K562 (cell line): ENCODE data around the gene CHRNB1. TPM values are rescaled to one million over a fixed set of nuclear protein-coding genes. Genes with fewer than 3 reads are reported as not detected.
A peak's percentile ranks its signal among the peaks of the same experiment; 100 is the strongest.

Experiments
- CBX8 ChIP-seq: fragments of 200-600 bp; sonication (generic); IDR thresholded peaks from 2 replicates; pipeline ENCODE4 v1.6.1; 2012; ENCODE audit warnings: borderline replicate concordance, mixed run types, low read depth, mild to moderate bottlenecking, moderate library complexity, mixed read lengths, low read length, control low read depth, inconsistent platforms; ENCODE audit not compliant: poor library complexity, severe bottlenecking; ENCODE audit errors: extremely low read depth
- CCNT2 ChIP-seq: IDR thresholded peaks from 2 replicates; pipeline ENCODE4 v1.6.1; 2011; ENCODE audit warnings: borderline replicate concordance, low read depth, mild to moderate bottlenecking, moderate library complexity, mixed read lengths, low read length; ENCODE audit not compliant: insufficient read length; ENCODE audit errors: extremely low read depth
- ESRRA ChIP-seq: fragments of 450-650 bp; IDR thresholded peaks from 2 replicates; pipeline ENCODE4 v1.6.1; 2014; ENCODE audit warnings: low read depth, mild to moderate bottlenecking, moderate library complexity, borderline replicate concordance
- KAT8 ChIP-seq: fragments of 450-650 bp; IDR thresholded peaks from 2 replicates; pipeline ENCODE4 v1.6.1; 2016; ENCODE audit warnings: low read depth, mild to moderate bottlenecking
- KDM4B ChIP-seq, 2 experiments: fragments of 450-650 bp in 1 of 2; sonication (generic) in 1 of 2; IDR thresholded peaks; 2 replicates each; pipeline ENCODE4 v1.6.1; 2016 to 2017; ENCODE audit warnings: borderline replicate concordance in 2 of 2, antibody characterized with exemption in 1 of 2, low read depth in 1 of 2, mild to moderate bottlenecking in 1 of 2
- POLR3A ChIP-seq: IDR thresholded peaks from 2 replicates; pipeline ENCODE4 v1.6.1; 2011; ENCODE audit warnings: borderline replicate concordance, mild to moderate bottlenecking, moderate library complexity; ENCODE audit not compliant: insufficient read length, insufficient read depth; ENCODE audit errors: extremely low read depth
- SRSF9 ChIP-seq: fragments of 200-400 bp; formaldehyde crosslinking; IDR thresholded peaks from 2 replicates; pipeline ENCODE4 v1.6.1; 2017; ENCODE audit warnings: low read depth, low read length, borderline replicate concordance
- TEAD4 ChIP-seq, 2 experiments: sonication (generic) in 1 of 2; formaldehyde crosslinking in 1 of 2; IDR thresholded peaks; 2 replicates each; pipeline versions ENCODE4 v1.6.1 to v1.8.0; 2012 to 2022; ENCODE audit warnings: borderline replicate concordance in 1 of 2, inconsistent platforms in 1 of 2, low read length in 1 of 2, mild to moderate bottlenecking in 1 of 2, missing genetic modification reagents in 1 of 2
- ZNF263 ChIP-seq: sonication (generic); formaldehyde crosslinking; IDR thresholded peaks from 2 replicates; pipeline ENCODE4 v1.8.0; 2022; ENCODE audit warnings: mild to moderate bottlenecking, missing genetic modification reagents, borderline replicate concordance
- ZNF316 ChIP-seq: fragments of 450-650 bp; IDR thresholded peaks from 2 replicates; pipeline ENCODE4 v1.6.1; 2016
- ZNF347 ChIP-seq: fragments of 450-650 bp; formaldehyde crosslinking; IDR thresholded peaks from 2 replicates; pipeline ENCODE4 v1.4.0; 2020; ENCODE audit warnings: low read depth, mild to moderate bottlenecking, moderate library complexity
- ZNF41 ChIP-seq: fragments of 250-450 bp; sonication (Bioruptor Pico); conservative IDR thresholded peaks from 2 replicates; pipeline ENCODE4 v1.4.0; 2020; ENCODE audit warnings: mild to moderate bottlenecking
- polyA plus RNA-seq, 8 experiments: library from polyadenylated mRNA; depleted of rRNA in 4 of 8; stranded (reverse) in 5 of 8; unstranded in 3 of 8; fragments of >200 nt; fragmentation: Nextera tagmentation in 2 of 8; fragmentation: Illumina TruSeq in 1 of 8; extraction: Ambion mirVana in 2 of 8; extraction: Trizol in 1 of 8; gene quantifications; 2 replicates each; pipeline versions ENCODE4 v1.2.1 to v1.2.3, GENCODE V29; 2011 to 2014; ENCODE audit warnings: inconsistent platforms in 1 of 8, missing spikeins in 1 of 8
- total RNA-seq, 7 experiments: library from RNA; depleted of rRNA in 6 of 7; stranded (reverse); fragments of >200 nt in 6 of 7; fragmentation: Illumina TruSeq in 2 of 7; extraction: Trizol in 2 of 7; gene quantifications; 2 replicates each; pipeline versions ENCODE4 v1.2.1 to v1.2.3, GENCODE V29; 2011 to 2021; ENCODE audit warnings: low replicate concordance in 1 of 7
- TF ChIP-seq, protein P1 (sequence below), 2 experiments: fragments of 450-650 bp in 1 of 2; sonication (generic) in 1 of 2; formaldehyde crosslinking in 1 of 2; IDR thresholded peaks in 1 of 2; conservative IDR thresholded peaks in 1 of 2; 2 replicates each; pipeline versions ENCODE4 v1.6.1 to v1.8.1; 2016 to 2023; ENCODE audit warnings: mild to moderate bottlenecking in 2 of 2, moderate library complexity in 2 of 2, inconsistent platforms in 1 of 2, missing genetic modification reagents in 1 of 2
- TF ChIP-seq, protein P2 (sequence below), 2 experiments: IDR thresholded peaks; 2 replicates each; pipeline ENCODE4 v1.6.1; 2012; ENCODE audit warnings: improper control_type of control experiment in 2 of 2, low read depth in 2 of 2, low read length in 2 of 2, borderline replicate concordance in 1 of 2
- TF ChIP-seq, protein P3 (sequence below): sonication (generic); formaldehyde crosslinking; IDR thresholded peaks from 2 replicates; pipeline ENCODE4 v1.8.0; 2022; ENCODE audit warnings: mild to moderate bottlenecking, missing genetic modification reagents
- TF ChIP-seq, protein P4 (sequence below): fragments of 450-650 bp; formaldehyde crosslinking; IDR thresholded peaks from 2 replicates; pipeline ENCODE4 v1.4.0; 2022; ENCODE audit warnings: missing genetic modification characterization
- TF ChIP-seq, protein P5 (sequence below): sonication (generic); formaldehyde crosslinking; IDR thresholded peaks from 2 replicates; pipeline ENCODE4 v1.8.1; 2023; ENCODE audit warnings: mild to moderate bottlenecking, missing genetic modification reagents

The CHRNB1 gene
- total and polyA plus RNA-seq, 9 of the 15 experiments (the other 6 are each of a cell fraction or from before 2014, with no cell fraction given) = 4.7 to 12.3 (median 6.8) TPM

DNA sequence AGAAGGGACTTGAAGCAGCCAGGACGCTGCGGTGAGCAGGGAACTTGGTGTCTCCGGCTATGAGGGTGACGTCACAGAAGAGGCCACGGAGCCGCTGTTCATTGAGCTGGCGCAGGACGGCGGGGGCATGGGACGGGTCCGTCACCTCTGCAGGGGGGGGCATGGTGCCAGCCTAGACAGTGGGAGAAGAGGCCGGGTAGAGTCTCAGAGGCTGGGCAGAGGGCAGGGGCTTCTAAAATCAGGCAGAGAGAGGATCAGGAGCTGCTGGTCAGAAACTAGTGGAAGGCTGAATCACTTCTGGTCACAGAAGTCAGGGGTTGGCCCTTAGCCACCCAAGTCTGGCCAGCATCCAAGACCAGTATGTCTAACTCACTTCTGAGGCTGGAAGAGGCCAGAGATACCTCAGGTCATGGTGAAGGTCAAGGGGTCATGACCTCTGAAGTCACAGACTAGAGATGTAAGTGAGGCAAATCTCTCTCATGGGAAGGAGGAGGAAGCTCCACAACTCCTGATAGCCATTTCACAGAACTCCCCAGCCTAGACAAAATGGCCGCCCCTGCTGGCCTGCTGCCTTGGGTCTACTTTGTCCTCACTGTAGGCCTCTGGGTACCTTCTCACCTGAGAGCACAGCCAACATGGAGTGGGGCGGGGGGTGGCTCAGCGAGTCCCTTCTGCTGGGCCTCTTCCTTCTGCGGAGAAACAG, 21.9 kb downstream of the CHRNB1 start (continued):
- no peak for TF ChIP-seq ZNF347 (CRISPR knock-in tag)
- no peak for TF ChIP-seq ZNF41
- TF ChIP-seq, protein P1, sequence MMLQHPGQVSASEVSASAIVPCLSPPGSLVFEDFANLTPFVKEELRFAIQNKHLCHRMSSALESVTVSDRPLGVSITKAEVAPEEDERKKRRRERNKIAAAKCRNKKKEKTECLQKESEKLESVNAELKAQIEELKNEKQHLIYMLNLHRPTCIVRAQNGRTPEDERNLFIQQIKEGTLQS (IDR thresholded peaks at IDR 0.05) = peak; percentile 23; the same call in 1 of the 2 replicates
- TF ChIP-seq, protein P1 (CRISPR knock-in tag; conservative IDR thresholded peaks at IDR 0.05) = no peak
- peak; percentile 99 for TF ChIP-seq ESRRA
- TF ChIP-seq, protein P2, sequence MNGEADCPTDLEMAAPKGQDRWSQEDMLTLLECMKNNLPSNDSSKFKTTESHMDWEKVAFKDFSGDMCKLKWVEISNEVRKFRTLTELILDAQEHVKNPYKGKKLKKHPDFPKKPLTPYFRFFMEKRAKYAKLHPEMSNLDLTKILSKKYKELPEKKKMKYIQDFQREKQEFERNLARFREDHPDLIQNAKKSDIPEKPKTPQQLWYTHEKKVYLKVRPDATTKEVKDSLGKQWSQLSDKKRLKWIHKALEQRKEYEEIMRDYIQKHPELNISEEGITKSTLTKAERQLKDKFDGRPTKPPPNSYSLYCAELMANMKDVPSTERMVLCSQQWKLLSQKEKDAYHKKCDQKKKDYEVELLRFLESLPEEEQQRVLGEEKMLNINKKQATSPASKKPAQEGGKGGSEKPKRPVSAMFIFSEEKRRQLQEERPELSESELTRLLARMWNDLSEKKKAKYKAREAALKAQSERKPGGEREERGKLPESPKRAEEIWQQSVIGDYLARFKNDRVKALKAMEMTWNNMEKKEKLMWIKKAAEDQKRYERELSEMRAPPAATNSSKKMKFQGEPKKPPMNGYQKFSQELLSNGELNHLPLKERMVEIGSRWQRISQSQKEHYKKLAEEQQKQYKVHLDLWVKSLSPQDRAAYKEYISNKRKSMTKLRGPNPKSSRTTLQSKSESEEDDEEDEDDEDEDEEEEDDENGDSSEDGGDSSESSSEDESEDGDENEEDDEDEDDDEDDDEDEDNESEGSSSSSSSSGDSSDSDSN (IDR thresholded peaks at IDR 0.05; ENCODE audit: borderline replicate concordance in 1 of 2, low read depth in 2 of 2, low read length in 2 of 2) = no peak
- TF ChIP-seq, protein P3, sequence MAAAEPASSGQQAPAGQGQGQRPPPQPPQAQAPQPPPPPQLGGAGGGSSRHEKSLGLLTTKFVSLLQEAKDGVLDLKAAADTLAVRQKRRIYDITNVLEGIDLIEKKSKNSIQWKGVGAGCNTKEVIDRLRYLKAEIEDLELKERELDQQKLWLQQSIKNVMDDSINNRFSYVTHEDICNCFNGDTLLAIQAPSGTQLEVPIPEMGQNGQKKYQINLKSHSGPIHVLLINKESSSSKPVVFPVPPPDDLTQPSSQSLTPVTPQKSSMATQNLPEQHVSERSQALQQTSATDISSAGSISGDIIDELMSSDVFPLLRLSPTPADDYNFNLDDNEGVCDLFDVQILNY = no peak
- TF ChIP-seq, protein P4, sequence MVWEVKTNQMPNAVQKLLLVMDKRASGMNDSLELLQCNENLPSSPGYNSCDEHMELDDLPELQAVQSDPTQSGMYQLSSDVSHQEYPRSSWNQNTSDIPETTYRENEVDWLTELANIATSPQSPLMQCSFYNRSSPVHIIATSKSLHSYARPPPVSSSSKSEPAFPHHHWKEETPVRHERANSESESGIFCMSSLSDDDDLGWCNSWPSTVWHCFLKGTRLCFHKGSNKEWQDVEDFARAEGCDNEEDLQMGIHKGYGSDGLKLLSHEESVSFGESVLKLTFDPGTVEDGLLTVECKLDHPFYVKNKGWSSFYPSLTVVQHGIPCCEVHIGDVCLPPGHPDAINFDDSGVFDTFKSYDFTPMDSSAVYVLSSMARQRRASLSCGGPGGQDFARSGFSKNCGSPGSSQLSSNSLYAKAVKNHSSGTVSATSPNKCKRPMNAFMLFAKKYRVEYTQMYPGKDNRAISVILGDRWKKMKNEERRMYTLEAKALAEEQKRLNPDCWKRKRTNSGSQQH = no peak
- TF ChIP-seq CCNT2 = no peak
- TF ChIP-seq TEAD4 (IDR thresholded peaks at IDR 0.05; ENCODE audit: low read length) = peak; percentile 72
- no peak for TF ChIP-seq TEAD4 (CRISPR knock-in tag; IDR thresholded peaks at IDR 0.05; ENCODE audit: borderline replicate concordance)
- TF ChIP-seq, protein P5, sequence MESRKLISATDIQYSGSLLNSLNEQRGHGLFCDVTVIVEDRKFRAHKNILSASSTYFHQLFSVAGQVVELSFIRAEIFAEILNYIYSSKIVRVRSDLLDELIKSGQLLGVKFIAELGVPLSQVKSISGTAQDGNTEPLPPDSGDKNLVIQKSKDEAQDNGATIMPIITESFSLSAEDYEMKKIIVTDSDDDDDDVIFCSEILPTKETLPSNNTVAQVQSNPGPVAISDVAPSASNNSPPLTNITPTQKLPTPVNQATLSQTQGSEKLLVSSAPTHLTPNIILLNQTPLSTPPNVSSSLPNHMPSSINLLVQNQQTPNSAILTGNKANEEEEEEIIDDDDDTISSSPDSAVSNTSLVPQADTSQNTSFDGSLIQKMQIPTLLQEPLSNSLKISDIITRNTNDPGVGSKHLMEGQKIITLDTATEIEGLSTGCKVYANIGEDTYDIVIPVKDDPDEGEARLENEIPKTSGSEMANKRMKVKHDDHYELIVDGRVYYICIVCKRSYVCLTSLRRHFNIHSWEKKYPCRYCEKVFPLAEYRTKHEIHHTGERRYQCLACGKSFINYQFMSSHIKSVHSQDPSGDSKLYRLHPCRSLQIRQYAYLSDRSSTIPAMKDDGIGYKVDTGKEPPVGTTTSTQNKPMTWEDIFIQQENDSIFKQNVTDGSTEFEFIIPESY (CRISPR knock-in tag) = no peak
- TF ChIP-seq ZNF263 (CRISPR knock-in tag) = no peak
- TF ChIP-seq CBX8 = no peak
- no peak for TF ChIP-seq POLR3A
- TF ChIP-seq KDM4B (IDR thresholded peaks at IDR 0.05; ENCODE audit: borderline replicate concordance in 2 of 2, low read depth in 1 of 2) = no peak
- no peak for TF ChIP-seq ZNF316
- peak; percentile 95 for TF ChIP-seq KAT8
- TF ChIP-seq SRSF9 = no peak
